Measurements from ENCODE around the gene ZNF618. TPM values are rescaled to one million over a fixed set of nuclear protein-coding genes. Genes with fewer than 3 reads are reported as not detected.

ZNF618 gene
- total RNA-seq, 2 experiments from 2014 or later, result 0.22 to 0.27 TPM

DNA sequence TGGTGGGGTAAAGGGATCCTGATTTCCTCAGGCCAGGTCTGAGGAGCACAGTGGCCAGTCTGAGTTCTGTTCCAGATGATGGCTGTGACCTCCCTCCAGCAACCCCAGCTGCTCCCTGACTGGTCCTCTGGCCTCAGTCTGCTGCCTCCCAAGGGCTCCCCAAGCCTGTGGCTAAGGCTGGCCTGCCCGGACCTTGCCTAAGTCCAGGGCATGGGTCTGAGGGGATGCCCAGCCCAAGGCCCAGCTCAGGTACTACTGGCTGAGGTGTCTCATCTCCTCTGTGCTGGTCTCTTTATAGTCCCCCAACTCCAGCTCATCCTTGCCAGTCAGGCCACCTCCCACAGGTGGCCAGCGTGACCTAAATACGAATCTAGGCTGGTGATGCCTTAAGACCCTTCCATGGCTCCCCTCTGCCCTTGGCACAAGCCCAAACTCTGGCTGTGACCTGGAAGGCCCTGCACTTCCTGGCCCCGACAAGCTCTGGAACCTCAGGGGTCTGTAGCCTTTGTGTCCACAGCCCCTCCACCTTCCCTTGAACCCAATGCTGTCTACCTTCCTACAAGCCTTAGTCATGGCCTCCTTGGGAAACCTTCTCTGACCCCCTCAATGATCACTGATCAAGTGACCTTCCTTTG, 213.2 kb downstream of the ZNF618 start:
- ChIA-PET POLR2A (interaction anchor here (1.2 kb wide), 1 partner anchor 66 kb away, joined by 3 read pairs; the partner anchor contains the start of gene COL27A1), CTCF (interaction anchor here (1.7 to 2.3 kb wide), 2 partner anchors 19 to 202 kb away, joined by 7 to 8 read pairs; no protein-coding TSS in a partner anchor)
- no peaks in the 10 kb centered on the region for H3K4me1 Mint-ChIP-seq (ENCODE audit: low read depth)
- no peak for ATAC-seq
- H3K9me3 Mint-ChIP-seq, result no peaks in the 10 kb centered on the region
- peaks cover 4% of the 10 kb centered on the region for H3K27me3 Mint-ChIP-seq
- H3K27ac Mint-ChIP-seq, result no peak overlapping the region
- H3K4me3 Mint-ChIP-seq, result no peak overlapping the region
- TF ChIP-seq, protein P1, sequence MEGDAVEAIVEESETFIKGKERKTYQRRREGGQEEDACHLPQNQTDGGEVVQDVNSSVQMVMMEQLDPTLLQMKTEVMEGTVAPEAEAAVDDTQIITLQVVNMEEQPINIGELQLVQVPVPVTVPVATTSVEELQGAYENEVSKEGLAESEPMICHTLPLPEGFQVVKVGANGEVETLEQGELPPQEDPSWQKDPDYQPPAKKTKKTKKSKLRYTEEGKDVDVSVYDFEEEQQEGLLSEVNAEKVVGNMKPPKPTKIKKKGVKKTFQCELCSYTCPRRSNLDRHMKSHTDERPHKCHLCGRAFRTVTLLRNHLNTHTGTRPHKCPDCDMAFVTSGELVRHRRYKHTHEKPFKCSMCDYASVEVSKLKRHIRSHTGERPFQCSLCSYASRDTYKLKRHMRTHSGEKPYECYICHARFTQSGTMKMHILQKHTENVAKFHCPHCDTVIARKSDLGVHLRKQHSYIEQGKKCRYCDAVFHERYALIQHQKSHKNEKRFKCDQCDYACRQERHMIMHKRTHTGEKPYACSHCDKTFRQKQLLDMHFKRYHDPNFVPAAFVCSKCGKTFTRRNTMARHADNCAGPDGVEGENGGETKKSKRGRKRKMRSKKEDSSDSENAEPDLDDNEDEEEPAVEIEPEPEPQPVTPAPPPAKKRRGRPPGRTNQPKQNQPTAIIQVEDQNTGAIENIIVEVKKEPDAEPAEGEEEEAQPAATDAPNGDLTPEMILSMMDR (IDR thresholded peaks at IDR 0.05), result no peak
- no peak for DNase-seq
- intact Hi-C loops (cut with micrococcal nuclease), result no loop called here
- H3K36me3 Mint-ChIP-seq (ENCODE audit: low read depth), result no peaks in the 10 kb centered on the region

DNA sequence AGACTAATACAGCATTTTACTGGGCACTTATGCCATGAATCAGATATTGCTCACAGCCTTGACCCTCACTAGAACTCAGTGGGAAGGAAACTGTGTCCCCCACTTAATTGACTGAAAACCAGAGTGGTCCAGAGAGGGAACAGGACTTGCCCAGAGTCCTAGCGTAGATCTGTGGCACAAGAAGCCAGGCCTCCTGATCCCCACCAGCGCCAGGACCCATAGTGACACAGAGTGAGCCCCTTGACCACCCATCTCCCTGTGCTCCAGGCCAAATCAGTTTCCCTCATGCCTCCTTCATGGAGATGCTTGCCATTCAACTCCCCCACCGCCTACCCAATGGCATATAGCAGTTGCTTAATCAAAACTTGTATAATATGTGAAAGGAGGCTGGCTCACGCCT, 214.7 kb downstream of the ZNF618 start:
- Mint-ChIP-seq H3K36me3 (ENCODE audit: low read depth) (no peaks in the 10 kb centered on the region), H3K9me3 (no peaks in the 10 kb centered on the region), H3K27ac (no peak overlapping the region), H3K4me1 (ENCODE audit: low read depth) (no peaks in the 10 kb centered on the region), H3K4me3 (no peak overlapping the region), H3K27me3 (peaks cover 13% of the 10 kb centered on the region)
- DNase-seq (no peak), ATAC-seq (no peak)
- ChIA-PET POLR2A (no interaction called here), CTCF (no interaction called here)
- intact Hi-C loops (cut with micrococcal nuclease), result no loop called here
- TF ChIP-seq, protein P1 (IDR thresholded peaks at IDR 0.05), result no peak

DNA sequence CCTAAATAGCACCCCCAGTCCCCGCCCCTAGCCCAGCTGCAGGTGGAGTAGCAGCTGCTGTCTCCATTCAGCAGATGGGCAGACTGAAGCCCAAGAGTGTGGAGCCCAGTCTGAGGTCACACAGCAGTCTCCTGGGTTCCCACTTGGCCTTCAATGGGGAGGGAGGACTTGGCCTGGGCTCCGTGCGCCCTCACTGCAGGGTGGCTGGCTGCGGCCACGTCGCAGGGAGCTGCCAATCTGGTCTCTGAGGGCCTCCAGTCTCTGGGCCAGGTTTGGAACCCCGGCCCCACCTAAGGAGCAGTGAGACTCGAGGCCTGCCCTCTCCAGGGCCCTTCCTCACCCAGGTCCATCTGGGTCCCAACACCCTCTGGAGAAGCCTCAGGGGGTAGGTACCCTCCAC, 215.6 kb downstream of the ZNF618 start:
- ChIA-PET POLR2A (no interaction called here), CTCF (interaction anchor here (5.8 kb wide), 1 partner anchor 9 kb away, joined by 34 read pairs; no protein-coding TSS in a partner anchor)
- Mint-ChIP-seq H3K27ac (no peak overlapping the region), H3K27me3 (peaks cover 20% of the 10 kb centered on the region), H3K4me3 (no peak overlapping the region), H3K36me3 (ENCODE audit: low read depth) (no peaks in the 10 kb centered on the region), H3K4me1 (ENCODE audit: low read depth) (no peaks in the 10 kb centered on the region), H3K9me3 (no peaks in the 10 kb centered on the region)
- ATAC-seq, result no peak
- intact Hi-C loops (cut with micrococcal nuclease), result no loop called here
- DNase-seq, result no peak
- TF ChIP-seq, protein P1 (IDR thresholded peaks at IDR 0.05), result no peak

DNA sequence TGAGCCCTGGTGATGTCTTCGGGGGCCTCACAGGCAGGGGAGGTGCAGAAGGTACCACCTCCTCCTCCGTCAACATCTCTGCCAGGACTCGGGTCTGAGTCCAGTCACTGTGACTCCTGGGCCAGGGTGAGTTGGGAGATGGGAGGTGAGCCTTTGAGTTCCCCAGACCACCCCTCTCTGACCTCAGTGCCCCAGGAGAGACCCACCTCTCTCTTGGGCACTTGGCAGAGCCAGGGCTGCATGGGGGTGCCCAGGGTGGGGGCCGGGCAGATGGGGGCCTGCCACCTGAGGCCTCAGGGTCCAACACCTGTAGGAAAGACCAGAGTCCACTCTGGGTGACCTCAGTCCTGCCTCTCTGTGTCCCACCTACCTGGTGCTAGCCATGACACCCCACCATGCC, 216.2 kb downstream of the ZNF618 start:
- H3K36me3 Mint-ChIP-seq (ENCODE audit: low read depth), result no peaks in the 10 kb centered on the region
- no peaks in the 10 kb centered on the region for H3K4me1 Mint-ChIP-seq (ENCODE audit: low read depth)
- ChIA-PET CTCF (interaction anchor here (5.8 kb wide), 1 partner anchor 9 kb away, joined by 34 read pairs; no protein-coding TSS in a partner anchor), POLR2A (no interaction called here)
- no peaks in the 10 kb centered on the region for H3K9me3 Mint-ChIP-seq
- TF ChIP-seq, protein P1 (IDR thresholded peaks at IDR 0.05), result no peak
- intact Hi-C loops (cut with micrococcal nuclease), result no loop called here
- H3K27me3 Mint-ChIP-seq, result peaks cover 25% of the 10 kb centered on the region
- ATAC-seq (no peak), DNase-seq (no peak)
- no peak overlapping the region for H3K4me3 Mint-ChIP-seq
- H3K27ac Mint-ChIP-seq, result no peak overlapping the region

DNA sequence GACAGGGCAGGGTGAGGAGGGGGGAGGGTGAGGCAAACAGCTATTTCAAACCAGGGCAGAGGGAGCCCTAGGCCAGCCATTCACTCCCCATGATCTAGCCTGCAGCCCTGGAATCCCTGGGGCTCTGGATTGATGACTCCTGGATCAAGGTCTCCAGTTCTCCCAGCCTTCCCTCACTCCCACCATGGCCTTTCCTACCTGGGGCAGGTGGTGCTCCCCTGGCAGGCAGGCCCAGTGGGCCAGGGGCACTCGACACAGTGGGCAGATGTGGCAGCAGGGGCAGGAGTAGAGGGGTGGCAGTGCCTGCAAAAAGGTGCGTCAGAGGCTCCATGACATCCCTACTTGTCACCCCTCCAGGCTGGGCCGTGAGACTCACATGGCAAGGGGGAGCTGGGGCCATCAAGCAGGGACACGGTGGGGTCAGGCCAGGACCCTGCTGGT, 216.9 kb downstream of the ZNF618 start:
- CTCF ChIA-PET, result interaction anchor here (1.3 to 5.8 kb wide), 3 partner anchors 10 to 198 kb away, joined by 3 to 34 read pairs (median 10); no protein-coding TSS in a partner anchor
- no peak overlapping the region for H3K4me3 Mint-ChIP-seq
- TF ChIP-seq, protein P1 (IDR thresholded peaks at IDR 0.05), result no peak
- DNase-seq (no peak), ATAC-seq (no peak)
- no peaks in the 10 kb centered on the region for H3K9me3 Mint-ChIP-seq
- peaks cover 4% of the 10 kb centered on the region for H3K4me1 Mint-ChIP-seq (ENCODE audit: low read depth)
- POLR2A ChIA-PET, result no interaction called here
- intact Hi-C loops (cut with micrococcal nuclease), result no loop called here
- peaks cover 29% of the 10 kb centered on the region for H3K27me3 Mint-ChIP-seq
- H3K27ac Mint-ChIP-seq, result no peak overlapping the region
- H3K36me3 Mint-ChIP-seq (ENCODE audit: low read depth), result no peaks in the 10 kb centered on the region
